ENCODE measurements around the gene PTPRE. TPM values are rescaled to one million over a fixed set of nuclear protein-coding genes. Genes with fewer than 3 reads are reported as not detected.

PTPRE gene, protein sequence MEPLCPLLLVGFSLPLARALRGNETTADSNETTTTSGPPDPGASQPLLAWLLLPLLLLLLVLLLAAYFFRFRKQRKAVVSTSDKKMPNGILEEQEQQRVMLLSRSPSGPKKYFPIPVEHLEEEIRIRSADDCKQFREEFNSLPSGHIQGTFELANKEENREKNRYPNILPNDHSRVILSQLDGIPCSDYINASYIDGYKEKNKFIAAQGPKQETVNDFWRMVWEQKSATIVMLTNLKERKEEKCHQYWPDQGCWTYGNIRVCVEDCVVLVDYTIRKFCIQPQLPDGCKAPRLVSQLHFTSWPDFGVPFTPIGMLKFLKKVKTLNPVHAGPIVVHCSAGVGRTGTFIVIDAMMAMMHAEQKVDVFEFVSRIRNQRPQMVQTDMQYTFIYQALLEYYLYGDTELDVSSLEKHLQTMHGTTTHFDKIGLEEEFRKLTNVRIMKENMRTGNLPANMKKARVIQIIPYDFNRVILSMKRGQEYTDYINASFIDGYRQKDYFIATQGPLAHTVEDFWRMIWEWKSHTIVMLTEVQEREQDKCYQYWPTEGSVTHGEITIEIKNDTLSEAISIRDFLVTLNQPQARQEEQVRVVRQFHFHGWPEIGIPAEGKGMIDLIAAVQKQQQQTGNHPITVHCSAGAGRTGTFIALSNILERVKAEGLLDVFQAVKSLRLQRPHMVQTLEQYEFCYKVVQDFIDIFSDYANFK
- total RNA-seq = 10 to 100 TPM in 3 of 4 donors, 1 to 10 TPM in 1; 9.8 to 24.9 (median 22.7) TPM

DNA sequence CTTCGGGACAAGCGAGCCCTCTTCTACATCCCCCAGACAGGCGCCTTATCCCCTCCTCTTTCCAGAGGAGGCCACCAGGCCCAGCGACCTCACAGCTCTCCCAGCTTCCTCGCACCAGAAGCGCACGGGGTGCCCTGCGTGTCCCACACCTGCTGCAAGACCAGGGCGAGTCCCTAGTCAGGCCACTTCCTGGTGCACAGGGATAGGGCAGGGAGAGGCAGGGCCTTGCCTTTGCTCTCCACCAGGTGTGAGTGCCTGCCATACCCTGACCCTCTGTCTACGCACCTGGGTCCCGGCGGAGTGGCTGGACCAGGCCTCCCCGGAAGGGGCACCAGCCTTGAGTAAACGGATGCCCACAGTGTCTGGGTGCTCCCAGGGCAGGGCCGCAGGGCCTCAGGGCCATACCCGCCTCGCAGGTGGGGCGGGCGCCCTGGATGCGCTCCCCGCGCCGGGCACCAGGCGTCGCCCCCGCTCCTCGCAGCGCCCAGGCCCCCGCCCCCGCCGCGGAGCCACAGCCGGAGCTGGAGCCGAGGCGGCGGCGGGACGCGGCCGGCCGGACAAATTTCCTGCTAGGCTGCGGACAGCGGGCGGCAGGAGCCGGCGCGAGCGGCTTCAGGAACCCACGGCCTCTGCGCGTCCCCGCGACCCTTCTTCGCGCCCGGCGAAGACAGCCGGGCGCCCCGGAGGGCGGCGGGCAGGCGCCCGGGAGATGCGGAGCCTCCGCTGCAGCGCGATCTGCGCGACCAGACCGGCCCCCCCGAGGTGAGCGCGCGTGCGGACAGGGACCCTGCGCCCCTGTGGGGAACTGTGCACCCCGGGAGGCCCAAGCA, at the start of gene PTPRE:
PTPRE (plus strand) TSS at position 556 of the 830 bp plus-strand sequence. CDS start 133,779 bp downstream, outside the sequence.
- DNase-seq = no peak
- TF ChIP-seq POLR2A (IDR thresholded peaks at IDR 0.05) = no peak
- TF ChIP-seq, protein P1, sequence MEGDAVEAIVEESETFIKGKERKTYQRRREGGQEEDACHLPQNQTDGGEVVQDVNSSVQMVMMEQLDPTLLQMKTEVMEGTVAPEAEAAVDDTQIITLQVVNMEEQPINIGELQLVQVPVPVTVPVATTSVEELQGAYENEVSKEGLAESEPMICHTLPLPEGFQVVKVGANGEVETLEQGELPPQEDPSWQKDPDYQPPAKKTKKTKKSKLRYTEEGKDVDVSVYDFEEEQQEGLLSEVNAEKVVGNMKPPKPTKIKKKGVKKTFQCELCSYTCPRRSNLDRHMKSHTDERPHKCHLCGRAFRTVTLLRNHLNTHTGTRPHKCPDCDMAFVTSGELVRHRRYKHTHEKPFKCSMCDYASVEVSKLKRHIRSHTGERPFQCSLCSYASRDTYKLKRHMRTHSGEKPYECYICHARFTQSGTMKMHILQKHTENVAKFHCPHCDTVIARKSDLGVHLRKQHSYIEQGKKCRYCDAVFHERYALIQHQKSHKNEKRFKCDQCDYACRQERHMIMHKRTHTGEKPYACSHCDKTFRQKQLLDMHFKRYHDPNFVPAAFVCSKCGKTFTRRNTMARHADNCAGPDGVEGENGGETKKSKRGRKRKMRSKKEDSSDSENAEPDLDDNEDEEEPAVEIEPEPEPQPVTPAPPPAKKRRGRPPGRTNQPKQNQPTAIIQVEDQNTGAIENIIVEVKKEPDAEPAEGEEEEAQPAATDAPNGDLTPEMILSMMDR (IDR thresholded peaks at IDR 0.05) = peak; percentile 44 to 93 (median 85)
- H3K9me3 ChIP-seq = no peaks in the 10 kb centered on the region
- H3K36me3 ChIP-seq = no peaks in the 10 kb centered on the region
- peak within 1 kb of the TSS; percentile 36 to 74 (median 60) for H3K4me3 ChIP-seq
- intact Hi-C loops (cut with DNase I) = loop anchor here (5.0 kb wide), 2 partner anchors 106 to 166 kb away; no protein-coding TSS in a partner anchor
- H3K27me3 ChIP-seq = peaks cover 0 to 44% (median 2%) of the 10 kb centered on the region in 4 donors
- peak within 1 kb of the TSS; percentile 42 to 90 (median 76) for H3K27ac ChIP-seq
- 7 to 43% methylated on average over 8 to 41 of the region's 78 CpGs for WGBS, 2 donors
- H3K4me1 ChIP-seq = peaks cover 7 to 33% (median 14%) of the 10 kb centered on the region in 3 donors

DNA sequence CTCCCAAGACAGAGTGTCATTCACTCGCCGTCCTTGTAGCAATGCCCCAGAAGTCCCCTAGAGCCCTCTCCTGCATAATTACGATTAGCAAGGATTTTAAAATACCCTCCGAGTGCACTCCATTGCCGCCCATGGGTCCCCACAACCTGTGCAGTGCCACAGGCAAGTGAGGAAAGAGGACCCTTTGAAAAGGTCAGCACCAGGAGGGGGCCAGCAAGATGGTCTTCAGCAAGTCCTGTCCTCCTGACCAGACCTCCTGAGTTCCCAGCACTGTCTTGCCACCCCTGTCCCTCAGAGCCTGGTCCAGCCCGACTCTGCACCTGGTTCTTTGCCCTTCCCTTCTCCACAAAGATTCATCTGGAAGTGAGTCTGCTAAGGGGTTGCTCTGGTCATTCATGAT, 46.3 kb upstream of the PTPRE start:
- no peak for DNase-seq
- peaks cover 0 to 8% (median 0%) of the 10 kb centered on the region in 3 donors for H3K9me3 ChIP-seq
- WGBS, 2 donors = 87 to 88% methylated on average over 5 of the region's 6 CpGs
- no peaks in the 10 kb centered on the region for H3K36me3 ChIP-seq
- H3K27ac ChIP-seq = no peak overlapping the region
- H3K4me1 ChIP-seq = no peaks in the 10 kb centered on the region
- TF ChIP-seq POLR2A (IDR thresholded peaks at IDR 0.05) = no peak
- TF ChIP-seq, protein P1 (IDR thresholded peaks at IDR 0.05) = no peak
- H3K4me3 ChIP-seq = no peak overlapping the region
- intact Hi-C loops (cut with DNase I) = no loop called here
- H3K27me3 ChIP-seq = no peaks in the 10 kb centered on the region

DNA sequence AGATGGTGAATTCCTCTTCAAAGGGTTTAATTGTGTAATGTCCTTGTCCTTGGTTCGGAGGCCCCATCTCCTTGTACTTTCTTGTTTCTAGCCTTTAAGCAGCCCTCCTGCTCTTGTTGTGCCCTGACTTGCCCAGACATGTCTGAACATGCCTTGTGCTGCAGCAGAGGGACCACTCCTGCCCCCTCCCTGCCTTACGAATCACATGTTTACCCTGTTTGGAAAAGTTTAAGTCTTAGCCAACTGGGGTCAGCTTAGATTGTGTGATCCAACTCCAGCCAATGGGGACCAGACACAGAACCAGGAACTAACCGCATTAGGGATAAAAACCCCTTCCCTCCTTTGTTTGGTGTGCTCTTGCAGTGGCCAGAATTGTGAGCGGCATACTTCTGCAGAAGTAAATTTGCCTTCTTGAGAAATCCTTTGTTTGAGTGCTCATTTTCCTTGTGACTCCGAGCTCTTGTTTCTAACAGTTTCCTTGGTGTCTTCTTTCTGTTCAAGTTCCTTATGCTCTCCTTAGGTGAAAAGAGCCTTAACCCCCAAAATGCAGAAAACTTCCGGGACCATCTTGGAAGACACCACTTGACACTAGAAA, 43.6 kb upstream of the PTPRE start:
- WGBS, 2 donors = 79% methylated on average over 6 of the region's 6 CpGs

DNA sequence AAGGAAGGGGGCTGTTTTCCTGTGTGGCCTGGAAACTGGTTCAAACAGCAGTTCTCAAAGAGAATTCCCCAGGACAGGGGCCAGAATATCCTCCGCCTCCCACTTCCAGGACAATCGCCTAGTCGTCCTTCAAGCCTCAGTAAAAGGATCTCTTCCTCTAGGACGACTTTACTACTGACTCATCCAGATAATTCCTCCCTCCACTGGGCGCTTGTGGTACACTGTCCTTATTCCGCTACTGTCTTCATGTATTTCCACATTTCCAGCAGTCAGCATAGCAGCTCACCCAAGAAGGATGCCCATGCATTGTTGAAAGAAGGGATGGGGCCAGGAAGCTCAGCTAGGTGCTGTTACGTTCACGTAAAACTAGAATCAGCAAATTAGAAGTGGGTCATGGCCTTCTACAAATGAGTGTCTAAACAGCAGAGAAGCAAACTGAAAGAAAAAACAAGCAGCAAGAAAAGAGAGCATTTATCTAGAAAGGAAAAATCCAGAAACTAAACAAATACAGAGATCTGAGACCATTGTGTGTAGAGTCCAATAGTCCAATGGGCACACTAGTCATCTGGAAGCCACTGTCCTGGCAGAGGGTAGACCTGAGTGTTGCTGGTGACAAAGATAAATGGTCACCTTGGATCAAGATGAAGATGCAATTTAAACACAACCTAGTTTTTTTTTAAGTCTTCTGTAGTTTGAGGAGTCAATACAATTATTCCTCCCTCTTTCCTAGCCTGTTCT, 40.5 kb upstream of the PTPRE start:
- WGBS, 2 donors = 75 to 83% methylated on average over 8 of the region's 8 CpGs
- no peak for DNase-seq
- Histone ChIP-seq H3K27me3 (no peaks in the 10 kb centered on the region), H3K9me3 (peaks cover 0 to 13% (median 7%) of the 10 kb centered on the region in 3 donors), H3K4me3 (no peak overlapping the region), H3K36me3 (no peaks in the 10 kb centered on the region), H3K4me1 (peaks cover 0 to 2% (median 0%) of the 10 kb centered on the region in 3 donors), H3K27ac (no peak overlapping the region)
- intact Hi-C loops (cut with DNase I) = no loop called here
- TF ChIP-seq, protein P1 (IDR thresholded peaks at IDR 0.05) = no peak
- TF ChIP-seq POLR2A (IDR thresholded peaks at IDR 0.05) = no peak

More for the DNA sequence above, 43.6 kb upstream of the PTPRE start:
- H3K27me3 ChIP-seq = no peaks in the 10 kb centered on the region
- intact Hi-C loops (cut with DNase I) = no loop called here
- DNase-seq = no peak
- no peak overlapping the region for H3K4me3 ChIP-seq
- H3K27ac ChIP-seq = no peak overlapping the region
- H3K9me3 ChIP-seq = peaks cover 0 to 8% (median 0%) of the 10 kb centered on the region in 3 donors
- no peak for TF ChIP-seq POLR2A (IDR thresholded peaks at IDR 0.05)
- TF ChIP-seq, protein P1 (IDR thresholded peaks at IDR 0.05) = no peak
- no peaks in the 10 kb centered on the region for H3K36me3 ChIP-seq
- no peaks in the 10 kb centered on the region for H3K4me1 ChIP-seq
